GM12878 (cell line): Measurements from ENCODE around the gene CCDC97. TPM values are rescaled to one million over a fixed set of nuclear protein-coding genes. Genes with fewer than 3 reads are reported as not detected.
A peak's percentile ranks its signal among the peaks of the same experiment; 100 is the strongest.

Experiments
- ATAC-seq: fragments of 200-7000 bp; cut with Tn5 transposase; 3 replicates; pipeline ENCODE4 v1.9.1; 2020; ENCODE audit warnings: mild to moderate bottlenecking, moderate library complexity
- BruUV-seq: library from RNA; stranded (reverse); fragments of 400-500 nt; replicated peaks from 2 replicates; lab custom pipeline; 2021; lab: Mats Ljungman, UMichigan
- CTCF ChIA-PET: fragments of 300-600 bp; sonication (Branson Sonifier 250); formaldehyde crosslinking; extraction: SDS; loops from one replicate; lab custom pipeline; 2021; ENCODE audit warnings: inconsistent platforms; lab: Yijun Ruan, JAX
- POLR2A ChIA-PET: fragments of 350-600 bp; formaldehyde crosslinking; extraction: SDS; loops from one replicate; lab custom pipeline; 2021; ENCODE audit warnings: inconsistent platforms; lab: Charles Lee
- RAD21 ChIA-PET: fragments of 300-600 bp; sonication (Branson Sonifier 250); formaldehyde crosslinking; loops from one replicate; lab custom pipeline; 2023; ENCODE audit warnings: antibody characterized with exemption; ENCODE audit not compliant: unreplicated experiment; lab: Charles Lee
- SMC1A ChIA-PET: fragments of 300-600 bp; sonication (Branson Sonifier 250); formaldehyde crosslinking; loops from one replicate; lab custom pipeline; 2023; ENCODE audit not compliant: unreplicated experiment, uncharacterized antibody; lab: Charles Lee
- DNase-seq: peaks from one replicate; pipeline ENCODE4 v3.0.0-alpha.2; 2011; ENCODE audit warnings: low read depth, low spot score
- FAIRE-seq: peaks from 3 replicates; lab custom pipeline; 2011; peaks lifted over from hg19 to GRCh38; lab: Jason Lieb, UNC
- H2AFZ ChIP-seq: 2 replicates; pipeline ENCODE4 v1.6.0; 2011; ENCODE audit warnings: low read depth, low read length, control low read depth; ENCODE audit not compliant: control insufficient read depth
- H3K27ac ChIP-seq: 2 replicates; pipeline ENCODE4 v1.5.1; 2011; ENCODE audit warnings: control low read depth; ENCODE audit not compliant: control insufficient read depth, insufficient read depth
- H3K27me3 ChIP-seq, 2 experiments: replicated peaks in 1 of 2; 2 replicates each; pipeline versions ENCODE4 v1.6.0 to v1.6.1; 2011; ENCODE audit warnings: low read length in 1 of 2; ENCODE audit not compliant: control insufficient read depth in 2 of 2, insufficient read depth in 2 of 2
- H3K36me3 ChIP-seq, 2 experiments: 2 replicates each; pipeline ENCODE4 v1.5.1; 2011; ENCODE audit warnings: low read length in 1 of 2; ENCODE audit not compliant: control insufficient read depth in 2 of 2, insufficient read depth in 2 of 2
- H3K4me1 ChIP-seq: 2 replicates; pipeline ENCODE4 v1.6.1; 2011; ENCODE audit warnings: mild to moderate bottlenecking, low read length, moderate library complexity, mixed read lengths; ENCODE audit not compliant: control insufficient read depth, insufficient read depth
- H3K4me2 ChIP-seq: 2 replicates; pipeline ENCODE4 v1.6.0; 2011; ENCODE audit warnings: control low read depth; ENCODE audit not compliant: control insufficient read depth, insufficient read depth
- H3K4me3 ChIP-seq: fragments of 200-600 bp; sonication (generic); 2 replicates; pipeline ENCODE4 v1.5.1; 2016
- H3K79me2 ChIP-seq: 2 replicates; pipeline ENCODE4 v1.6.0; 2011; ENCODE audit warnings: low read length; ENCODE audit not compliant: control insufficient read depth, insufficient read depth
- H3K9ac ChIP-seq: 2 replicates; pipeline ENCODE4 v1.8.0; 2011; ENCODE audit warnings: low read length, control low read depth, mixed read lengths; ENCODE audit not compliant: control insufficient read depth, insufficient read depth
- H3K9me3 ChIP-seq: replicated peaks from 3 replicates; pipeline ENCODE4 v1.5.1; 2011; ENCODE audit warnings: mild to moderate bottlenecking, low read length; ENCODE audit not compliant: control insufficient read depth, insufficient read depth
- H4K20me1 ChIP-seq: 2 replicates; pipeline ENCODE4 v1.6.0; 2011; ENCODE audit not compliant: control insufficient read depth, insufficient read depth
- BCL11A ChIP-seq: IDR thresholded peaks from 2 replicates; pipeline ENCODE4 v1.6.1; 2011; ENCODE audit warnings: low read depth, low read length
- BRCA1 ChIP-seq: IDR thresholded peaks from 2 replicates; pipeline ENCODE4 v1.6.1; 2011; ENCODE audit warnings: low read depth, low read length, improper control_type of control experiment
- DPF2 ChIP-seq: fragments of 450-650 bp; IDR thresholded peaks from 2 replicates; pipeline ENCODE4 v1.6.1; 2017; ENCODE audit warnings: mild to moderate bottlenecking
- EED ChIP-seq: sonication (generic); IDR thresholded peaks from 2 replicates; pipeline ENCODE4 v1.6.1; 2016; ENCODE audit warnings: antibody characterized with exemption, low read depth
- FOS ChIP-seq: IDR thresholded peaks from 3 replicates; pipeline ENCODE4 v1.6.1; 2011; ENCODE audit warnings: borderline replicate concordance; ENCODE audit not compliant: insufficient read length; ENCODE audit errors: extremely low read depth
- FOXK2 ChIP-seq: fragments of 450-650 bp; IDR thresholded peaks from 2 replicates; pipeline ENCODE4 v1.6.1; 2017; ENCODE audit warnings: mild to moderate bottlenecking, moderate library complexity
- FOXM1 ChIP-seq: IDR thresholded peaks from 2 replicates; pipeline ENCODE4 v1.6.1; 2012; ENCODE audit warnings: low read depth, mild to moderate bottlenecking, inconsistent platforms, low read length, moderate library complexity
- IKZF1 ChIP-seq: fragments of 450-650 bp; conservative IDR thresholded peaks from 2 replicates; pipeline ENCODE4 v1.6.1; 2017; ENCODE audit warnings: antibody characterized with exemption, mild to moderate bottlenecking
- MTA2 ChIP-seq: fragments of 450-650 bp; IDR thresholded peaks from 2 replicates; pipeline ENCODE4 v1.6.1; 2016; ENCODE audit warnings: low read depth, mild to moderate bottlenecking, moderate library complexity
- RB1 ChIP-seq: fragments of 450-650 bp; formaldehyde crosslinking; IDR thresholded peaks from 2 replicates; pipeline ENCODE4 v1.6.1; 2017; ENCODE audit warnings: mild to moderate bottlenecking, borderline replicate concordance
- RUNX3 ChIP-seq: IDR thresholded peaks from 2 replicates; pipeline ENCODE4 v1.6.1; 2012; ENCODE audit warnings: low read length, inconsistent platforms
- SPI1 ChIP-seq: IDR thresholded peaks from 2 replicates; pipeline ENCODE4 v1.6.1; 2011; ENCODE audit warnings: low read depth, mild to moderate bottlenecking, low read length, moderate library complexity, borderline replicate concordance; ENCODE audit not compliant: insufficient read depth
- SUPT20H ChIP-seq: IDR thresholded peaks from 2 replicates; pipeline ENCODE4 v1.6.1; 2011; ENCODE audit warnings: low read depth, mild to moderate bottlenecking, low read length, moderate library complexity, borderline replicate concordance; ENCODE audit not compliant: control insufficient read depth
- TCF3 ChIP-seq: IDR thresholded peaks from 2 replicates; pipeline ENCODE4 v1.6.1; 2012; ENCODE audit warnings: low read depth, mild to moderate bottlenecking, low read length, borderline replicate concordance; ENCODE audit not compliant: insufficient read depth
- YY1 ChIP-seq: IDR thresholded peaks from 2 replicates; pipeline ENCODE4 v1.6.1; 2011; ENCODE audit warnings: low read depth, mild to moderate bottlenecking, low read length
- ZNF207 ChIP-seq: fragments of 450-650 bp; IDR thresholded peaks from 2 replicates; pipeline ENCODE4 v1.6.1; 2014; ENCODE audit warnings: antibody characterized with exemption, mild to moderate bottlenecking, borderline replicate concordance
- WGBS: methylation state at CpG from one replicate; pipeline ENCODE4 v1.1.6; 2016; ENCODE audit warnings: low lambda C conversion rate; ENCODE audit not compliant: insufficient replicate concordance, insufficient coverage; ENCODE audit errors: missing lambda C conversion rate; 5-methylcytosine and 5-hydroxymethylcytosine counted together
- in situ Hi-C: fragments of 300-500 bp; cut with MboI; formaldehyde crosslinking; loops from 9 replicates; pipeline ENCODE4 v1.14.3; 2018; ENCODE audit warnings: mixed read lengths
- intact Hi-C: fragments of 100-400 bp; cut with micrococcal nuclease; formaldehyde crosslinking; loops from one replicate; pipeline ENCODE4 v1.14.2; 2022; ENCODE audit not compliant: unreplicated experiment
- polyA plus RNA-seq, 11 experiments: library from polyadenylated mRNA; depleted of rRNA in 4 of 11; unstranded in 6 of 11; stranded (reverse) in 5 of 11; fragments of >200 nt; fragmentation: Nextera tagmentation in 4 of 11; fragmentation: Illumina TruSeq in 1 of 11; extraction: Ambion mirVana in 4 of 11; extraction: Trizol in 1 of 11; gene quantifications; 1 replicate in 1 of 11; 2 replicates in 10 of 11; pipeline versions ENCODE4 v1.2.1 to v1.2.3, GENCODE V29; 2011 to 2016; ENCODE audit warnings: inconsistent platforms in 2 of 11, missing spikeins in 2 of 11, low read depth in 1 of 11
- total RNA-seq, 4 experiments: library from RNA; depleted of rRNA in 3 of 4; stranded (reverse); fragments of >200 nt in 3 of 4; fragmentation: Illumina TruSeq in 1 of 4; extraction: Trizol in 1 of 4; gene quantifications; 2 replicates each; pipeline versions ENCODE4 v1.2.1 to v1.2.3, GENCODE V29; 2013 to 2021
- TF ChIP-seq, protein P1 (sequence below): fragments of 450-650 bp; IDR thresholded peaks from 2 replicates; pipeline ENCODE4 v1.6.1; 2018; ENCODE audit warnings: mild to moderate bottlenecking, low read depth, moderate library complexity; ENCODE audit not compliant: partially characterized antibody
- TF ChIP-seq, protein P2 (sequence below): fragments of 450-650 bp; conservative IDR thresholded peaks from 2 replicates; pipeline ENCODE4 v1.6.1; 2017; ENCODE audit warnings: mild to moderate bottlenecking, moderate library complexity

CCDC97 gene
- total and polyA plus RNA-seq, 10 of the 15 experiments (the other 5 are each of a cell fraction or from before 2014, with no cell fraction given), result 1.8 to 34.1 (median 18.8) TPM

DNA sequence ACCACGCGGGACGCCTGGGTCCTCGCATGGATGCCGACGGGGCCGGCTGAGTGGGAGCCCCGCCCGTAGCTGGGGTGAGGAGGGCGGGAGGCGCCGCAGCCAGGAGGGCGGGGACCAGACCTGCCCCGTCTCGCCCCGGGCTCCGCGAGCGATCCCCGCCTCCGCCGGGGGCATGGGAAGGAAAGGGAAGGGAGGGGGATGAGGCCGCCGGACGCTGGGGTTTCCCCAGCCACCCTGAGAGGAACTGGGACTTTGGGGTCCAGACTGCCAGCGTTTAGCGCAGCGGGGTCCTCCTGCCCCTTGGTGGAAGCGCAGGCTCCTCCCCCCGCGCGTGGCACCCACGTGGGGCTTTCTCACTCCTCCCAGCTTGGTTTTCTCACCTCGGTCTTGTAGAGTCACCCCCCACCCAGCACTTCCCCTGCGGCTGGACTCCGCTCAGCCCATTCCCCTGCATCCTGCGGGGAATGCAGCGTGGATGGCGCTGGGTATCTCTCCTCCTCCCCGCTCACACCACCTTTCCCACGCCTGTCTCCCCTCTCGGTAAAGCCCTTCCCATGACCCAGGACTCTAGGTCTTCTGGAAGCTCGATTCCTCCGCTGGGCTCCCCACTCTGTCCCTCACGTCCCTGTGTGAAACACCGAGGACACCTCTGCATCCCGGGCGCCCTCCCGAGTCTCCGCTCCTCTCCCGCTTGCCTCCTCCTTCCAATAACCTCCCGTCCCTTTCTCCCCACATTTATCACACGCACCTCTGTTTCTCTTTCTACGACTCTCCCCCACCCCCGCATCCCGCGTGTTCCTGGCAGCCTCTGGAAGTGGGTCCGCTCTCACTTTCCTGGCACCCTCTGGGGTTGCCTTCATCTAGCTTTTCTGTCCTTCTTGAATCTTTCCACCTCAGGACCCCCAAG is 41.6 kb downstream of the CCDC97 start:
- Histone ChIP-seq H3K9me3 (no peaks in the 10 kb centered on the region), H3K27ac (peak overlapping the region; percentile 84), H3K9ac (peak overlapping the region; percentile 87), H3K4me1 (peaks cover 16% of the 10 kb centered on the region), H3K36me3 (peaks cover 3 to 4% of the 10 kb centered on the region in 2 experiments; a peak in 3 of 4 replicates), H3K4me3 (peak overlapping the region; percentile 89), H3K4me2 (peak overlapping the region; percentile 78), H4K20me1 (0 out of 2 replicates have a peak, but pooled peaks cover 2% of the 10 kb centered on the region), H3K79me2 (peaks cover 57% of the 10 kb centered on the region), H3K27me3 (no peaks in the 10 kb centered on the region), H2AFZ (no peak overlapping the region)
- in situ Hi-C loops (no loop called here), intact Hi-C loops (loop anchor here (1.0 to 5.0 kb wide), 6 partner anchors 25 to 186 kb away; partner anchors contain the start of genes BCKDHA, CCDC97 and EXOSC5)
- ChIA-PET SMC1A (interaction anchor here (0.7 to 3.1 kb wide), 10 partner anchors 9 to 88 kb away, joined by 3 to 14 read pairs (median 4); partner anchors contain the start of genes B9D2, CCDC97 and HNRNPUL1), POLR2A (interaction anchor here (0.6 to 3.2 kb wide), 20 partner anchors 10 to 774 kb away, joined by 3 to 46 read pairs (median 4); partner anchors contain the start of genes B9D2 and DMAC2), CTCF (interaction anchor here (0.7 to 6.4 kb wide), 14 partner anchors 13 to 574 kb away, joined by 3 to 91 read pairs (median 4); partner anchors contain the start of genes B9D2, CCDC97, HNRNPUL1 and RAB4B), RAD21 (interaction anchor here (0.7 to 3.4 kb wide), 15 partner anchors 13 to 147 kb away, joined by 3 to 41 read pairs (median 5); partner anchors contain the start of genes B9D2, DMAC2 and HNRNPUL1)
- FAIRE-seq (peak; percentile 52), DNase-seq (no peak), ATAC-seq (peak; percentile 76)
- WGBS, result under 1% methylated on average over 46 of the region's 58 CpGs
- BruUV-seq, result TSS peak; percentile 70
- TF ChIP-seq FOXK2, result no peak
- TF ChIP-seq DPF2, result peak; percentile 60; the same call in 1 of the 2 replicates
- TF ChIP-seq RUNX3, result peak; percentile 42
- TF ChIP-seq YY1, result no peak
- TF ChIP-seq BCL11A, result 0 out of 2 replicates have a peak, but pooled peaks have one; percentile 30
- TF ChIP-seq, protein P1, sequence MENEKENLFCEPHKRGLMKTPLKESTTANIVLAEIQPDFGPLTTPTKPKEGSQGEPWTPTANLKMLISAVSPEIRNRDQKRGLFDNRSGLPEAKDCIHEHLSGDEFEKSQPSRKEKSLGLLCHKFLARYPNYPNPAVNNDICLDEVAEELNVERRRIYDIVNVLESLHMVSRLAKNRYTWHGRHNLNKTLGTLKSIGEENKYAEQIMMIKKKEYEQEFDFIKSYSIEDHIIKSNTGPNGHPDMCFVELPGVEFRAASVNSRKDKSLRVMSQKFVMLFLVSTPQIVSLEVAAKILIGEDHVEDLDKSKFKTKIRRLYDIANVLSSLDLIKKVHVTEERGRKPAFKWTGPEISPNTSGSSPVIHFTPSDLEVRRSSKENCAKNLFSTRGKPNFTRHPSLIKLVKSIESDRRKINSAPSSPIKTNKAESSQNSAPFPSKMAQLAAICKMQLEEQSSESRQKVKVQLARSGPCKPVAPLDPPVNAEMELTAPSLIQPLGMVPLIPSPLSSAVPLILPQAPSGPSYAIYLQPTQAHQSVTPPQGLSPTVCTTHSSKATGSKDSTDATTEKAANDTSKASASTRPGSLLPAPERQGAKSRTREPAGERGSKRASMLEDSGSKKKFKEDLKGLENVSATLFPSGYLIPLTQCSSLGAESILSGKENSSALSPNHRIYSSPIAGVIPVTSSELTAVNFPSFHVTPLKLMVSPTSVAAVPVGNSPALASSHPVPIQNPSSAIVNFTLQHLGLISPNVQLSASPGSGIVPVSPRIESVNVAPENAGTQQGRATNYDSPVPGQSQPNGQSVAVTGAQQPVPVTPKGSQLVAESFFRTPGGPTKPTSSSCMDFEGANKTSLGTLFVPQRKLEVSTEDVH, result no peak
- TF ChIP-seq SPI1, result peak; percentile 92
- peak; percentile 94 for TF ChIP-seq IKZF1
- no peak for TF ChIP-seq ZNF207
- TF ChIP-seq SUPT20H, result no peak
- no peak for TF ChIP-seq RB1
- TF ChIP-seq FOS, result no peak
- peak; percentile 36; the same call in 1 of the 2 replicates for TF ChIP-seq MTA2
- no peak for TF ChIP-seq BRCA1
- 0 out of 2 replicates have a peak, but pooled peaks have one; percentile 5 for TF ChIP-seq TCF3
- TF ChIP-seq, protein P2, sequence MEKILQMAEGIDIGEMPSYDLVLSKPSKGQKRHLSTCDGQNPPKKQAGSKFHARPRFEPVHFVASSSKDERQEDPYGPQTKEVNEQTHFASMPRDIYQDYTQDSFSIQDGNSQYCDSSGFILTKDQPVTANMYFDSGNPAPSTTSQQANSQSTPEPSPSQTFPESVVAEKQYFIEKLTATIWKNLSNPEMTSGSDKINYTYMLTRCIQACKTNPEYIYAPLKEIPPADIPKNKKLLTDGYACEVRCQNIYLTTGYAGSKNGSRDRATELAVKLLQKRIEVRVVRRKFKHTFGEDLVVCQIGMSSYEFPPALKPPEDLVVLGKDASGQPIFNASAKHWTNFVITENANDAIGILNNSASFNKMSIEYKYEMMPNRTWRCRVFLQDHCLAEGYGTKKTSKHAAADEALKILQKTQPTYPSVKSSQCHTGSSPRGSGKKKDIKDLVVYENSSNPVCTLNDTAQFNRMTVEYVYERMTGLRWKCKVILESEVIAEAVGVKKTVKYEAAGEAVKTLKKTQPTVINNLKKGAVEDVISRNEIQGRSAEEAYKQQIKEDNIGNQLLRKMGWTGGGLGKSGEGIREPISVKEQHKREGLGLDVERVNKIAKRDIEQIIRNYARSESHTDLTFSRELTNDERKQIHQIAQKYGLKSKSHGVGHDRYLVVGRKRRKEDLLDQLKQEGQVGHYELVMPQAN, result 0 out of 2 replicates have a peak, but pooled peaks have one; percentile 6
- no peak for TF ChIP-seq FOXM1
- peak; percentile 79 for TF ChIP-seq EED
